Measurements from ENCODE around the gene SCAPER.

SCAPER gene

GRCh38 chr15:76905013-76905839 lies at the start of gene SCAPER:
SCAPER (minus strand) TSS chr15:76905340; CDS start chr15:76883817, 21,523 bp downstream.
- H3K4me3 ChIP-seq (ENCODE audit: low read depth, low read length), result peak within 1 kb of the TSS; percentile 86
- no peak for TF ChIP-seq CTCF (IDR thresholded peaks at IDR 0.05; ENCODE audit: low read depth, low read length, missing control alignments)
- peak; percentile 79 for DNase-seq (ENCODE audit: low read depth)

- no peak for DNase-seq (ENCODE audit: low read depth)
- no peak for TF ChIP-seq CTCF (IDR thresholded peaks at IDR 0.05; ENCODE audit: low read depth, low read length, missing control alignments)
Observed at GRCh38 chr15:76954744-76955143, 49.6 kb upstream of the SCAPER start.

GRCh38 chr15:76953913-76954312 lies 48.8 kb upstream of the SCAPER start:
- H3K4me3 ChIP-seq (ENCODE audit: low read depth, low read length), result no peak overlapping the region
- no peak for TF ChIP-seq CTCF (IDR thresholded peaks at IDR 0.05; ENCODE audit: low read depth, low read length, missing control alignments)
- no peak for DNase-seq (ENCODE audit: low read depth)

More at GRCh38 chr15:76954744-76955143, 49.6 kb upstream of the SCAPER start:
- no peak overlapping the region for H3K4me3 ChIP-seq (ENCODE audit: low read depth, low read length)

GRCh38 chr15:76951220-76951619 lies 46.1 kb upstream of the SCAPER start:
- no peak for TF ChIP-seq CTCF (IDR thresholded peaks at IDR 0.05; ENCODE audit: low read depth, low read length, missing control alignments)
- no peak overlapping the region for H3K4me3 ChIP-seq (ENCODE audit: low read depth, low read length)
- DNase-seq (ENCODE audit: low read depth), result no peak

GRCh38 chr15:76947454-76947853 lies 42.3 kb upstream of the SCAPER start:
- H3K4me3 ChIP-seq (ENCODE audit: low read depth, low read length), result no peak overlapping the region
- no peak for TF ChIP-seq CTCF (IDR thresholded peaks at IDR 0.05; ENCODE audit: low read depth, low read length, missing control alignments)
- DNase-seq (ENCODE audit: low read depth), result no peak

GRCh38 chr15:76945494-76946093 lies 40.5 kb upstream of the SCAPER start:
- no peak for DNase-seq (ENCODE audit: low read depth)
- no peak for TF ChIP-seq CTCF (IDR thresholded peaks at IDR 0.05; ENCODE audit: low read depth, low read length, missing control alignments)
- no peak overlapping the region for H3K4me3 ChIP-seq (ENCODE audit: low read depth, low read length)

All from GM12864 (cell line).